ENCODE measurements around the gene P3H3.
"Not testable (repeated sequence)": the region's sequence is repeated elsewhere in the genome, so short reads cannot be mapped to it uniquely, and the experiment has no call there.

P3H3 gene

GRCh38 chr12:6866163-6866919 is 38.1 kb downstream of the P3H3 start:
- DNase-seq (ENCODE audit: low spot score) (no peak), FAIRE-seq (no peak)

GRCh38 chr12:6866920-6867412 is 38.8 kb downstream of the P3H3 start:
- FAIRE-seq (no peak), DNase-seq (ENCODE audit: low spot score) (no peak)

- peak; percentile 73 for DNase-seq (ENCODE audit: low spot score)
- FAIRE-seq: no peak
These were observed 39.4 kb downstream of the P3H3 start, which contains the start of gene TPI1 for GRCh38 chr12:6867413-6868210. Gene TPI1, plus strand, starts transcription at chr12:6867531. Its CDS starts 36 bp downstream, at chr12:6867567.

GRCh38 chr12:6868211-6869048 is 40.2 kb downstream of the P3H3 start:
- DNase-seq (ENCODE audit: low spot score) (no peak), FAIRE-seq (no peak)

- FAIRE-seq (no peak), DNase-seq (ENCODE audit: low spot score) (peak; percentile 67)
These were observed 41.1 kb downstream of the P3H3 start for GRCh38 chr12:6869049-6870021.

GRCh38 chr12:6870304-6870703 is 42.1 kb downstream of the P3H3 start:
- DNase-seq (ENCODE audit: low spot score); FAIRE-seq: not testable (repeated sequence)

GRCh38 chr12:6871052-6871957 is 43.1 kb downstream of the P3H3 start:
- FAIRE-seq (no peak), DNase-seq (ENCODE audit: low spot score) (peak; percentile 55)

GRCh38 chr12:6872073-6873048 is 44.2 kb downstream of the P3H3 start:
- FAIRE-seq (no peak), DNase-seq (ENCODE audit: low spot score) (peak; percentile 59)

- DNase-seq (ENCODE audit: low spot score) (peak; percentile 91), FAIRE-seq (no peak)
These were observed 45.1 kb downstream of the P3H3 start, which contains the start of gene SPSB2 for GRCh38 chr12:6873094-6874014. Gene SPSB2, minus strand, starts transcription at chr12:6873303. Its CDS starts 402 bp downstream, at chr12:6872901.

GRCh38 chr12:6874015-6874368 is 45.8 kb downstream of the P3H3 start:
- not testable (repeated sequence) for FAIRE-seq; DNase-seq (ENCODE audit: low spot score)

GRCh38 chr12:6879824-6880223 is 51.6 kb downstream of the P3H3 start:
- DNase-seq (ENCODE audit: low spot score); FAIRE-seq: not testable (repeated sequence)

GRCh38 chr12:6883252-6883651 is 55.0 kb downstream of the P3H3 start:
- no peak for FAIRE-seq

GRCh38 chr12:6883683-6884082 is 55.5 kb downstream of the P3H3 start:
- no peak for DNase-seq (ENCODE audit: low spot score)

More at GRCh38 chr12:6883252-6883651, 55.0 kb downstream of the P3H3 start:
- DNase-seq (ENCODE audit: low spot score): no peak

GRCh38 chr12:6884539-6884938 is 56.3 kb downstream of the P3H3 start:
- DNase-seq (ENCODE audit: low spot score) (no peak), FAIRE-seq (no peak)

More at GRCh38 chr12:6883683-6884082, 55.5 kb downstream of the P3H3 start:
- no peak for FAIRE-seq

GRCh38 chr12:6886206-6886999 is 58.2 kb downstream of the P3H3 start:
- DNase-seq (ENCODE audit: low spot score); FAIRE-seq: not testable (repeated sequence)

- FAIRE-seq (no peak), DNase-seq (ENCODE audit: low spot score) (no peak)
These were observed 59.3 kb downstream of the P3H3 start for GRCh38 chr12:6887460-6887859.
